Measurements from ENCODE around the gene NMNAT3.
"Not testable (repeated sequence)": the region's sequence is repeated elsewhere in the genome, so short reads cannot be mapped to it uniquely, and the experiment has no call there.

Gene NMNAT3

DNA sequence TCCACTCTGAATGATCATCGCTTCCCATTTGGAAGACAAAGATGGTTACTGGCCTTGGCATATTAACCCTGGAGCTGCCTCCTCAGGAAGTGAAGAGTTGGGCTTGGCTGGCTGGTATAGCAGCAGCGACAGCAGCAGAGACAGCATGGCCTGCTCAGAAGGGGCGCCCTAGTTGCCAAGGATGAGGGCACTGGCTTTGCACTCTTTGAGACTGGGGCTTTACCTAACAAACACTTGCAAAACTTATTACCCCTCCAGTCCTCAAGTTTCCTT lies 69.7 kb downstream of the NMNAT3 start:
- TF ChIP-seq, protein P1, sequence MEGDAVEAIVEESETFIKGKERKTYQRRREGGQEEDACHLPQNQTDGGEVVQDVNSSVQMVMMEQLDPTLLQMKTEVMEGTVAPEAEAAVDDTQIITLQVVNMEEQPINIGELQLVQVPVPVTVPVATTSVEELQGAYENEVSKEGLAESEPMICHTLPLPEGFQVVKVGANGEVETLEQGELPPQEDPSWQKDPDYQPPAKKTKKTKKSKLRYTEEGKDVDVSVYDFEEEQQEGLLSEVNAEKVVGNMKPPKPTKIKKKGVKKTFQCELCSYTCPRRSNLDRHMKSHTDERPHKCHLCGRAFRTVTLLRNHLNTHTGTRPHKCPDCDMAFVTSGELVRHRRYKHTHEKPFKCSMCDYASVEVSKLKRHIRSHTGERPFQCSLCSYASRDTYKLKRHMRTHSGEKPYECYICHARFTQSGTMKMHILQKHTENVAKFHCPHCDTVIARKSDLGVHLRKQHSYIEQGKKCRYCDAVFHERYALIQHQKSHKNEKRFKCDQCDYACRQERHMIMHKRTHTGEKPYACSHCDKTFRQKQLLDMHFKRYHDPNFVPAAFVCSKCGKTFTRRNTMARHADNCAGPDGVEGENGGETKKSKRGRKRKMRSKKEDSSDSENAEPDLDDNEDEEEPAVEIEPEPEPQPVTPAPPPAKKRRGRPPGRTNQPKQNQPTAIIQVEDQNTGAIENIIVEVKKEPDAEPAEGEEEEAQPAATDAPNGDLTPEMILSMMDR (conservative IDR thresholded peaks at IDR 0.05; ENCODE audit: low read depth, low read length) = no peak
- H3K4me3 ChIP-seq (ENCODE audit: low read length) = no peak overlapping the region
- no peak for DNase-seq (ENCODE audit: low read depth)

DNA sequence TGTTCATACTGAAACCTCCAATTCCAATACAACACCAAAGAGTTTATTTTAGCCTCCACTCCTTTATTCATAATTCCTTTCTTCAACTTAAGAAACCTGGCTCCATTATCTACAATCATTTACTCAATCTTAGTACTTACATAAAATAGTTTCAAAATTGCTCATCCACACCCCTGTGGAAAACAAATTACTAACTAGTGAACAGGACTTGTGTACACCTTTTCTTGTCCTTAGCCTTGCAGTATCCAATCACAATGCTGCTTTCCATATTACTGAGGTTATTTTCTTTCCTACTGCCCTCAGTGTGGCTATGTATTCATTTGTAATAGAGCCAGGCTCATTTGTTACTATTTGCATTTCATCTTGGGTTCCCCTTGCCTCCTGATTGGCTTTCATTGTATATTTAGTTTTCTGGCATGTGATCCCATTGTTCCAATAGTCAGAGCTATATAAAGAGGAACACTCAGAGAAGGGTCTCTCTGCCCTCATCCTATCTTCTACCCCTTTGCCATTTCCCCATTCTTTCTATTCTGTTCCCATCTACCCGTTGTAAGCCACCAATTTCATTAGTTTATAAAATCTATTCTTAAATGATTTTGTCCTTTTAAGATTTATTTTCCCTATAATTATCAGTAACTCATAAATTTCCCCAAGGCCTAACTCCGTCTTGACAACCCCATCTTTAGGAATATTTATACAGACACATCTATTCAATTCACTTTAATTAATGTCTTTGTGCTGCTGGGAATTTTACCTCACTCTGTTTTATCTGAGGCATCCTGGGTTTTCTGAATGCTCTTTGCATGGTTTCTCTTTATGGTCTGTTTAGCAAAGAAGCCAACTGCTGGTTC lies 70.3 kb downstream of the NMNAT3 start:
- TF ChIP-seq, protein P1 (conservative IDR thresholded peaks at IDR 0.05; ENCODE audit: low read depth, low read length) = no peak
- no peak for DNase-seq (ENCODE audit: low read depth)
- no peak overlapping the region for H3K4me3 ChIP-seq (ENCODE audit: low read length)

DNA sequence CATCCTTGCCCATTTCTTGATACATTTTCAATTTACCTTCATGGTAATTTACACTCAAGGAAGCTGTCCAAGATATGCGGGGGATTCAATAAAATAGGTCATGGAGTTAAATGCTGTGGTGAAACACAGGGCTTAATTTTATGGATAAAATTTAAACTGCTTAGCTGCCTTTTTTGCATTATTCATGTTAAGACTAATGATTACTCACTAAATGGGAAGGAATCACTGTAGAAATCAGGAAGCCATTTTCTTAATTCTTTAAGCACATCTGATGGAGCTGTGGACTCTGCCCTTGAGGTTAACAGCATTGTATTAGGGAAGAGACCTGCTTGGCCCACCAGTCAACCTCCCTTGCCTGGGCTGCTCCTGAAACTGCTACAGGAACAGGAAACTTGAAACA lies 75.8 kb downstream of the NMNAT3 start:
- no peak for DNase-seq (ENCODE audit: low read depth)
- no peak overlapping the region for H3K4me3 ChIP-seq (ENCODE audit: low read length)
- TF ChIP-seq, protein P1 (conservative IDR thresholded peaks at IDR 0.05; ENCODE audit: low read depth, low read length) = no peak

DNA sequence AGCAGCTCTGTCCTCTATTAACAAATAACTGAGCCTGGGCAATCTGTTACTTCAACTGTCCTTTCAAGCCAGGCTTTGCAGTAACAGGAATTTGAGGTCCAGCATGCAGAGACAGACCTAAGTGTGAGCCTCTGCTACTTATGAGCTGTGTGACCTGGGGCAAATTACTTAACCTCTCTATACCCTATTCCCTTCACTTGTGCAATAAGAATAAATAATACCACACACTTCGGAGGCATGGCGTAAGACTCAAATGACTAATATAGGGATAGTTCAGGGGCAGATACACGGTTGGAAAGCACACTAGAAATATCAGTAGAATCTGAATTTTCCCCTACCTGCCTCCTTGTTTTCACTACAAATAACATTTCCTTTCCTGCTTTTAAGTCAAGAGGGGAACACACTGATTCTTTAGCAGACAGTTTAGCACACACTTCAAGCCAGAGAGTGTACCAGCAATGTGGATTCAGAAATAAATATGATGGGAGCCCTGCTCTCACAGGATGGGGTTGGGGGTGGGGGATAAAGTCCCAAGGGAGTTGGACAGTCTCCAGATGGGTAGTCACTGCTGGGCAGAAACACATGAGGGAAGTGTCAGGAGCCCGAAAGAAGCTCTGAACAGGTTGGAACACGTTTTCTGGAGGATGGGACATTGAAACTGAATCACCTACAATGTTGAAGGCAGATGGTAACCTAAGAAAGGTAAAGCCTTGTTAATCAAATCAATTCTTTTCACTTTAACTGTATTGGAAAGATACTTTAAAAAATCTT lies 76.4 kb downstream of the NMNAT3 start:
- DNase-seq (ENCODE audit: low read depth) = no peak
- no peak overlapping the region for H3K4me3 ChIP-seq (ENCODE audit: low read length)
- TF ChIP-seq, protein P1 (conservative IDR thresholded peaks at IDR 0.05; ENCODE audit: low read depth, low read length) = no peak

DNA sequence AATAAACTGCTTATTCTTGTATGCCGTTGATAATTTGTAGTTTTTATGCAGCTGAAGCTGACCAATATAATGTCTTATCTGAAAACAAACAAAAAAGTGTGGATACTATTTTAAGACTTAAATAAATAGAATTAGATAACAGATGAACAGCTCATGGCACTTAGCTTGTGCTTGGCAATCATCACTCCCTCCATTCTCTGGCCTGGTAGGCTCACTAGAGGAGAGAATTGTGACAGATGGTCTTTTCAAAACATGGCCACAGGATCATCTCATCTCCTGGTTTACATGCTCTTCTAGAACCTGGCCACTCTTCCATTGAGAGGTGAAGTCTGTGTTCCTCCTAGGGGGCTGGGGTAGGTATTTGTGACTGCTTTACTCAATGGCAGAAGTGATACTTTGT lies 79.8 kb downstream of the NMNAT3 start:
- TF ChIP-seq, protein P1 (conservative IDR thresholded peaks at IDR 0.05; ENCODE audit: low read depth, low read length) = no peak
- no peak overlapping the region for H3K4me3 ChIP-seq (ENCODE audit: low read length)
- no peak for DNase-seq (ENCODE audit: low read depth)

DNA sequence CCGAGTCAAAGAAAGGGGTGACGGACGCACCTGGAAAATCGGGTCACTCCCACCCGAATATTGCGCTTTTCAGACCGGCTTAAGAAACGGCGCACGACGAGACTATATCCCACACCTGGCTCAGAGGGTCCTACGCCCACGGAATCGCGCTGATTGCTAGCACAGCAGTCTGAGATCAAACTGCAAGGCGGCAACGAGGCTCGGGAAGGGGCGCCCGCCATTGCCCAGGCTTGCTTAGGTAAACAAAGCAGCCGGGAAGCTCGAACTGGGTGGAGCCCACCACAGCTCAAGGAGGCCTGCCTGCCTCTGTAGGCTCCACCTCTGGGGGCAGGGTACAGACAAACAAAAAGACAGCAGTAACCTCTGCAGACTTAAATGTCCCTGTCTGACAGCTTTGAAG lies 86.6 kb downstream of the NMNAT3 start:
- not testable (repeated sequence) for H3K4me3 ChIP-seq (ENCODE audit: low read length); DNase-seq (ENCODE audit: low read depth)

DNA sequence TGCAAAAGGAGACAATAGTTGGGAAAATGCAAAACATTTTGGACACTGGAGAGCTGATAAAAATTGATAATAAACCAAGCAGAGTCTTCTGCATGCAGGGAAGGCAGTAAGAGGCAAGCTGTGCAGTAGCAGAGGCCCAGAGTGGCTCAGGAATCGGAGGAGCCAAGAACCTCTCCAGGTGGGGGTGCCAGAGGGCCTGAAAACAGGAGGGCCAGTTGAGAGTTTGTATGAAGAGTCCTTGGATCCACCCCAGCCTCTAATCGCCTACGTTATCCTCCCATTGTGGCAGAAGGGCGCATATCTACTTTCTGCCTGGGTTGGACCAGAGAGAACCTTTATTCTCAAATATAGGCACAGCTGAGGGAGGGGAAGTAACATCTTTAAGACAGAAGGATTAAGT lies 89.3 kb downstream of the NMNAT3 start:
- H3K4me3 ChIP-seq (ENCODE audit: low read length) = no peak overlapping the region
- DNase-seq (ENCODE audit: low read depth) = no peak
- TF ChIP-seq, protein P1 (conservative IDR thresholded peaks at IDR 0.05; ENCODE audit: low read depth, low read length) = peak; percentile 21

All from retinal pigment epithelial cell (primary cell).